Vagina (tissue), 2 donors: Measurements from ENCODE around the gene TNFRSF9. TPM values are rescaled to one million over a fixed set of nuclear protein-coding genes. Genes with fewer than 3 reads are reported as not detected.

Experiments
- DNase-seq, 2 donors: peaks; one replicate each; pipeline ENCODE4 v3.0.0-alpha.2; 2017; ENCODE audit errors: extremely low spot score in 2 of 2
- H3K27ac ChIP-seq: fragments of 200-600 bp; sonication (generic); one replicate; pipeline ENCODE4 v1.5.1; 2019
- H3K27me3 ChIP-seq: fragments of 200-600 bp; sonication (generic); one replicate; pipeline ENCODE4 v1.5.1; 2019
- H3K36me3 ChIP-seq, 2 donors: fragments of 200-600 bp; sonication (generic); one replicate each; pipeline ENCODE4 v1.5.1; 2017 to 2019
- H3K4me1 ChIP-seq: fragments of 200-600 bp; sonication (generic); one replicate; pipeline ENCODE4 v1.5.1; 2019
- H3K4me3 ChIP-seq, 2 donors: fragments of 200-600 bp; sonication (generic); 1 replicate in 1 of 2; 2 replicates in 1 of 2; pipeline ENCODE4 v1.5.1; 2016 to 2019
- H3K9me3 ChIP-seq: fragments of 200-600 bp; sonication (generic); one replicate; pipeline ENCODE4 v1.5.1; 2019
- CTCF ChIP-seq, 3 experiments: fragments of 450-650 bp in 2 of 3; fragments of 200-600 bp in 1 of 3; sonication (generic) in 1 of 3; IDR thresholded peaks; one replicate each; pipeline ENCODE4 v1.5.1; 2017 to 2019; ENCODE audit warnings: antibody characterized with exemption in 3 of 3, mild to moderate bottlenecking in 2 of 3, moderate library complexity in 2 of 3
- POLR2A ChIP-seq, 2 donors: fragments of 450-650 bp; IDR thresholded peaks; one replicate each; pipeline ENCODE4 v1.6.1; 2017; ENCODE audit warnings: antibody characterized with exemption in 2 of 2, mild to moderate bottlenecking in 2 of 2, moderate library complexity in 2 of 2
- POLR2AphosphoS5 ChIP-seq, 2 donors: sonication (generic); formaldehyde crosslinking; IDR thresholded peaks; one replicate each; pipeline ENCODE4 v1.9.0; 2017; ENCODE audit warnings: antibody characterized with exemption in 2 of 2, mild to moderate bottlenecking in 2 of 2, low read depth in 1 of 2; ENCODE audit not compliant: insufficient read depth in 1 of 2
- intact Hi-C: fragments of 100-400 bp; cut with DNase I; formaldehyde crosslinking; loops from one replicate; pipeline ENCODE4 v1.15.1; 2023
- total RNA-seq: library from RNA; depleted of rRNA; stranded (reverse); fragments of >200 nt; gene quantifications from one replicate; pipeline ENCODE4 v1.2.3, GENCODE V29; 2016

The TNFRSF9 gene
- total RNA-seq, 1 donor from 2014 or later = not detected

GRCh38 chr1:7915826-7916500 lies 24.7 kb downstream of the TNFRSF9 start:
- Histone ChIP-seq H3K27me3 (no peaks in the 10 kb centered on the region), H3K36me3 (no peaks in the 10 kb centered on the region), H3K9me3 (no peaks in the 10 kb centered on the region), H3K27ac (no peak overlapping the region), H3K4me3 (no peak overlapping the region), H3K4me1 (no peaks in the 10 kb centered on the region)
- intact Hi-C loops = no loop called here
- no peak for DNase-seq
- no peak for TF ChIP-seq CTCF (IDR thresholded peaks at IDR 0.05)
- no peak for TF ChIP-seq POLR2A (IDR thresholded peaks at IDR 0.05)
- no peak for TF ChIP-seq POLR2AphosphoS5 (IDR thresholded peaks at IDR 0.05; ENCODE audit: insufficient read depth in 1 of 2, low read depth in 1 of 2)

- intact Hi-C loops = no loop called here
- H3K27ac ChIP-seq = no peak overlapping the region
- no peak for DNase-seq
- no peaks in the 10 kb centered on the region for H3K4me1 ChIP-seq
- H3K36me3 ChIP-seq = no peaks in the 10 kb centered on the region
- H3K27me3 ChIP-seq = no peaks in the 10 kb centered on the region
- H3K9me3 ChIP-seq = no peaks in the 10 kb centered on the region
- peak overlapping the region in 1 of 2 donors; percentile 13 for H3K4me3 ChIP-seq
- TF ChIP-seq CTCF (IDR thresholded peaks at IDR 0.05) (no peak), POLR2A (IDR thresholded peaks at IDR 0.05) (no peak), POLR2AphosphoS5 (IDR thresholded peaks at IDR 0.05; ENCODE audit: insufficient read depth in 1 of 2, low read depth in 1 of 2) (no peak)
These were observed 27.7 kb downstream of the TNFRSF9 start for GRCh38 chr1:7912743-7913557.

GRCh38 chr1:7912145-7912544 lies 28.5 kb downstream of the TNFRSF9 start:
- TF ChIP-seq POLR2A (IDR thresholded peaks at IDR 0.05) (no peak), POLR2AphosphoS5 (IDR thresholded peaks at IDR 0.05; ENCODE audit: insufficient read depth in 1 of 2, low read depth in 1 of 2) (no peak), CTCF (IDR thresholded peaks at IDR 0.05) (no peak)
- H3K36me3 ChIP-seq = no peaks in the 10 kb centered on the region
- H3K9me3 ChIP-seq = no peaks in the 10 kb centered on the region
- no peak overlapping the region for H3K4me3 ChIP-seq
- no peaks in the 10 kb centered on the region for H3K27me3 ChIP-seq
- no peaks in the 10 kb centered on the region for H3K4me1 ChIP-seq
- no peak overlapping the region for H3K27ac ChIP-seq
- intact Hi-C loops = no loop called here
- DNase-seq = no peak

- no peaks in the 10 kb centered on the region for H3K4me1 ChIP-seq
- no peaks in the 10 kb centered on the region for H3K27me3 ChIP-seq
- intact Hi-C loops = no loop called here
- H3K9me3 ChIP-seq = no peaks in the 10 kb centered on the region
- no peak overlapping the region for H3K27ac ChIP-seq
- TF ChIP-seq CTCF (IDR thresholded peaks at IDR 0.05) (no peak), POLR2AphosphoS5 (IDR thresholded peaks at IDR 0.05; ENCODE audit: insufficient read depth in 1 of 2, low read depth in 1 of 2) (no peak)
- H3K4me3 ChIP-seq = no peak overlapping the region
- no peaks in the 10 kb centered on the region for H3K36me3 ChIP-seq
- no peak for DNase-seq
These were observed 35.4 kb downstream of the TNFRSF9 start for GRCh38 chr1:7905262-7905661.
